Measurements from ENCODE around the gene BBS9.
"Not testable (repeated sequence)": the region's sequence is repeated elsewhere in the genome, so short reads cannot be mapped to it uniquely, and the experiment has no call there.

BBS9 gene

GRCh38 chr7:33511778-33512177 lies 382.4 kb downstream of the BBS9 start:
- no peak for DNase-seq

DNA sequence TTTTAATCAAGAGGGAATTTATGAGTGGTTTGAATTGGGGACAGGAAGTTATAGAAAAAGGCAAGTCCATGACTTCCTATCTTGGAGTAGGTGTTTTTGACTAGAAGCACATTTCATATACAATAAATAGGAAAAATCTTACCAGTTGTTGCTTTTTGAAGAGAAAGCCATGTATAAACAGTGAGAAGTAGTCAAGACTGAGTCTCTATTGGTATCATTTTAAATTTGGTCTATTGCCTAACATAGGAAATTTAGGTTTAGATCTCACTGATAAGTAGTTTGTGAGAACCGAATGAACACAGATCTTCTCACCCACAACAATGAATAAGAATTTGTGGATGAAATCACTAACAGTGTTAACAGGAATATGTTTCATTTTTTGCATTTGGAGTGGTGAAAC lies 387.2 kb downstream of the BBS9 start:
- no peak for DNase-seq

DNA sequence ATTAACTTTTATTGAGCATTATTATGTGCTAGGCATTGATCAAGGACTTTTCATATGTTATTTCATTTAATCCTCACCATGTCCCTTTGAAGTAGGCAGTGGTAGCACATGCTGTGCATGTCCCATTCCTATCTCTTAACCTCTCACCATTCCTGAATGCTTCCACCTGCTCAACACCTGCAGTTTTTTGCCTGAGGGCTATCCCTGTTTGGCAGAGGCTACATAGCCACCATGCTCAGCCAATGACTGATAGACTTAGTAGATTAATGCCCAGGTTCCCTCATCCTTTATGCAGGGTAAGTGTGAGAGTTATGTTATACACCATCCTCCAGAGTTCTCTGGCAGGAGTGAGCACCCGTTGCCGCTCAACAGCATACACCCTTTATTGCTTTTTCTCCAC lies 387.8 kb downstream of the BBS9 start:
- DNase-seq, result no peak

DNA sequence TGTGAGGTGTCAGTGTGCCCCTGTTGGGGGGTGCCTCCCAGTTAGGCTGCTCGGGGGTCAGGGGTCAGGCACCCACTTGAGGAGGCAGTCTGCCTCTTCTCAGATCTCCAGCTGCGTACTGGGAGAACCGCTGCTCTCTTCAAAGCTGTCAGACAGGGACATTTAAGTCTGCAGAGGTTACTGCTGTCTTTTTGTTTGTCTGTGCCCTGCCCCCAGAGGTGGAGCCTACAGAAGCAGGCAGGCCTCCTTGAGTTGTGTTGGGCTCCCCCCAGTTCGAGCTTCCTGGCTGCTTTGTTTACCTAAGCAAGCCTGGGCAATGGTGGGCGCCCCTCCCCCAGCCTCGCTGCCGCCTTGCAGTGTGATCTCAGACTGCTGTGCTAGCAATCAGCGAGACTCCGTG lies 397.6 kb downstream of the BBS9 start:
- not testable (repeated sequence) for DNase-seq

GRCh38 chr7:33527613-33528012 lies 398.2 kb downstream of the BBS9 start:
- not testable (repeated sequence) for DNase-seq

DNA sequence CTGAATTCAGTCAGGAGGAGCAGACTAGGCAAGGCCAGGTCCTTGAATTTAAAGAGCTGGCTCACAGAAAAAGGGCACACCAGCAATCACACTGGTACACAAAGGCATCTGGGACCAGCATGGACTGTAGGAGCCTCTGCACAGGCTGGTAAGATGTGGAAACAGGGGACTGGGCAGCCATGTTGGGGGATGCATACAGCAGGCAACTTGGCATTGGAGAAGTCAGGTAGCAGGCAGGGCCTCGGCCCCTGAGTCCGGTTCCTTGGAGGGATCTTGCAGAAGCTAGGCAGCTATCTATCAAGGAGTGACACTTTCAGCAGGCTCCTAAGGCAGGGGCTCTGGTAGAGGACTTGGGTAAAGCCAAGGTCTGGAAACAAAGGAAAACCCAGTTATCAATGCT lies 399.7 kb downstream of the BBS9 start:
- DNase-seq, result no peak

GRCh38 chr7:33530664-33531063 lies 401.3 kb downstream of the BBS9 start:
- no peak for DNase-seq

DNA sequence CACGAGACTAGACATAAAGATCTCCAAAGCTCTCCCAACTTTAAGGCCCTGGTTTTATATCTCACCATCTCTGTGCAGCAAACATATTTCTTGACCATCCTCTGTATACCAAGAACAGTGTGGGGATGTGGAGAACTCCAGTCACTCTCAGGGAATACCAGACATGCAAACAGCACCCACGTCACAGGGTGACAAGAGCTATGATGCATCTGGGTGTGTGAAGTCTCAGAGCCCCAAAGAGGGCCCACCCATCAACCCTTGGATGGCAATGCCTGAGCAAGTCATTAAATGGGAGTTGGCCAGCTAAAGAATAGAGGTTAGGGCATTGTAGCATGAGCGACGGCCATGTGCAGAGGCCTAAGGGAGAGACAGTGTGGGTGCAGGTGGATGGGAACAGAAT lies 402.5 kb downstream of the BBS9 start:
- DNase-seq, result no peak

DNA sequence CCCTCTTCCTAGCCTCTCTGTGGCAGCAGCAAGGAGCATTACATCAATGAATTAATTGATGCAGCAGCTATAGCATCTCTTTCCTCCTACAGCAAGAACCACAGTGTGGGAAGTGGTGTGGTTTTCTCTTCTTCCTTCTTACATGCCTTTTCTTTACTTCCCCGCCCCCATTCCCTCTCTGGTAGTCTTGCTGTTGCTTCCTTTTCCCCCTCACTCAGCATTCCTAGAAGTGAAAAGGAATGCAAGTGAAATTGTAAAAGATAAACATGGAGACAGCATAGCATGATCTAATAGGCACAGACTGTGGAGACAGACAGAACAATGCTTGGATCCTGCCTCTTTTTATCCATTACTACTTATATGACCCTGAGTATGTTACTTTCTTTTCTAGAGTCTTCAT lies 405.5 kb downstream of the BBS9 start:
- DNase-seq, result no peak

DNA sequence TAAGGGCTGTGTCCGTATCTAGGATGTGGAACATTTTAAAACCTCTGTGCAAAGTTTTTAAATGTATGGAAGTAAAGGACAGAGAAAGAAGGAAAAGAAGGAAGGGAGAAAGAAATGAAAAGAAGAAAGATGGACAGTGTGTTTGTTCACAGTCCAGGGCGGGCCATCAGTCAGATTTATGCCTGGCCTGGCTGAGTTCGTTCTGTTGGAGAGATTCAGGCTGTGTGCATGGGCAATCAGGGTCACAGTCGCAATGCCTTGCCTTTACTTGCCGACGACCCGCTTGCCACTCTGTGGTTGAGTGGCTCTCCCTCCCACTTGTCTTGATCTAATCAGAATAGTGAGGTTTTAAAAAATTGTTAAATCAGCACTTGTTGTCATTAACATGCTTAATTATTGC lies 406.6 kb downstream of the BBS9 start:
- no peak for DNase-seq

GRCh38 chr7:33536398-33537103 lies 407.2 kb downstream of the BBS9 start:
- DNase-seq, result no peak

GRCh38 chr7:33537104-33537477 lies 407.7 kb downstream of the BBS9 start:
- no peak for DNase-seq

DNA sequence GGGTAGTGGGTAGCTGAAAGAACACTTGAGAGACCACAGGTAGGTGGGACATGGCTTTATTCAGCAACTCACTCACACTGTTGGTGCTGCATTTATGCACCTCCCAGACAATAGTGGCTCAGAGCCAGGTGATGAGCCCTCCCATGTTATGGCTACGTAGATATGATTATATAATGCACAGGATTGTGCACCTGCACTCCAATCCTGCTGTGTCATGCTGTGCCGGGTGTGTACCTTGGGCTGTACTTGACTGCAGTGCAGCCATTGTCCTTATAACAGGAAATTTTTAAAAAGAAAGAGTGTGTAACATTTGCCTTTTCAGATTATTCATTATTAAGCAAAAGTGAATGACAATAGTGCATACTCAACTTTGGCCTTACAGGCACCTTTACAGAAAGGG lies 409.8 kb downstream of the BBS9 start:
- DNase-seq, result no peak

- no peak for DNase-seq
These were observed 410.5 kb downstream of the BBS9 start for GRCh38 chr7:33539659-33540400.

- no peak for DNase-seq
These were observed 418.5 kb downstream of the BBS9 start for GRCh38 chr7:33547880-33548279.

GRCh38 chr7:33550363-33550762 lies 421.0 kb downstream of the BBS9 start:
- no peak for DNase-seq

DNA sequence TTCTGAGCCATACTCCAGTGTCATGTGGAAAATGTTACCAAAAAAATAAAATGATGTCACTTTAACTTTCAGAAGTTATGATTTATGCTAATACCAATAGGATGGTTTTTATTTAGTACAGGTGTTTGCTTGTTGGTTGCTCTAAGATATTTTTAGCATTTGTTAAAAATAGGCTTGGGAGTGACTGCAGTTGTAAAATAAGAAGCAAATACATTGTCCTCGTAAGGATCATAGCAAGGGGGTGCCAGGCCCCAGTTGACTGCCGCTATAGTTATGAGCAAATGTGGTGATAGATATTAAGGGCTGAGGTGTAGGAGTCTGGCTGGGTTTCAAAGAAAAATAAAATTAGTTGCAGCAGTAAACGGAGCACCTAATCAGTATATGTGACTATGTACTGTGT lies 421.6 kb downstream of the BBS9 start:
- DNase-seq, result no peak

DNA sequence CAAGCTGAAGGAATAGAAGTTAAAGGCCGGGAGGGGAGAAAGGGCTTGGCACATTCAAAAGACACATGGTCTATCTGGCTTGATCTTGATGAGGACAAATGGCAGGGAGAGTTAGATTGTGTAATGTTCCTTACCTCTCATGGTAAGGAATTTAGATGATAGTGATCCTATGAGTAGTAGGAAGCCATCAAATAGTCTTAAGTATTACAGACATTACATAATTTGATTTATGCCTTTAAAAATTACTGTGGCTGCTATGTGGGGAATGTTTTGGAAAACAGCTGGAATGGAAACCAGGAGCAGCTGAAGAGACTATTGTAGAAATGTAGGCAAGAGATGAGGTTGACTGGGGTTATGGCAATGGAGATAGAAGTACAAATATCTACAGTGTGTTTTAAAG lies 424.7 kb downstream of the BBS9 start:
- no peak for DNase-seq

GRCh38 chr7:33554576-33554975 lies 425.2 kb downstream of the BBS9 start:
- DNase-seq, result no peak

- DNase-seq, result no peak
These were observed 427.1 kb downstream of the BBS9 start for GRCh38 chr7:33556472-33556871.

GRCh38 chr7:33558549-33559323 lies 429.4 kb downstream of the BBS9 start:
- no peak for DNase-seq

GRCh38 chr7:33559324-33559710 lies 430.0 kb downstream of the BBS9 start:
- DNase-seq, result no peak

DNA sequence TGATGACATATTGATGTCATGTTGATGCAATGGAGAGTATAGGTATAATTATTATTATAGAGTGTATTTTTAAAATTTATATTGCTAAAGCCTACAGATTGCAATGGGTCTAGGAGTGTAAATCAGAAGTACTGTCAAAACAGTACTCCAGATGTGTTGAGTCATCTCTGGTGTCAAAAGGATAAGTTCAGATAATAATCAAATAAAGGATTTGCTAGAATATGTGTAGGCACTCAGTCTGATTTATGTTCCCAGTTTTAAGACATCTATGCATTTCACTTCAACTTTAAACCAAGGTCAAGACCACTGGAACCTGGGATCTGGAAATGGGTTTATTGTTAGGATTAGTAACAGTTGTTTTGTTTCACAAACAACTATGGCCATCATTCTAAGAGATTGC lies 433.6 kb downstream of the BBS9 start:
- no peak for DNase-seq

GRCh38 chr7:33563651-33564050 lies 434.3 kb downstream of the BBS9 start:
- DNase-seq, result no peak
